ENCODE results near the gene SORCS3. TPM values are rescaled to one million over a fixed set of nuclear protein-coding genes. Genes with fewer than 3 reads are reported as not detected.

Gene SORCS3
- polyA plus RNA-seq, 1 donor from 2014 or later, result 9.8 TPM

DNA sequence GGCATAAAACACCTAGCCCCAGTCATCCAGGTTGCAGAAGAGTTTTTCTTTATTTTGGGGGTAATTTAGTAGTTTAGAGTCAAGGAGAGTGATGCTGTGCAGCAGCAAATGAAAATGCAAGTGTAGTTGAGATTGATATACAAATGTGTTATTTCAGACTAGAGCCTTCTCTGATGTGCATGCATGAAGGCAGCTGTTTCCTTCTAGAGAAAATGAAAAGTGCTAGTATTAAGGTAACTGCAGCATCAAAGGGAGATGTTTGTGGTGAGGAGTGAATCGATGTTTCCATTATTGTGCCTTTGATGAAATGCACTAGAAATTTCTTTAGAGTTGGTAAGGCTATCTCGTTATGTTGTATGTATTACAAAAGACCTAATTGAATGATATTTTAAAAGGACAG, 339.3 kb downstream of the SORCS3 start:
- H4K20me1 ChIP-seq (ENCODE audit: insufficient read depth), result no peaks in the 10 kb centered on the region
- no peak overlapping the region for H3K27ac ChIP-seq (ENCODE audit: low read length)
- H2AFZ ChIP-seq (ENCODE audit: low read depth, low read length), result no peak overlapping the region
- TF ChIP-seq POLR2AphosphoS5 (IDR thresholded peaks at IDR 0.05), result no peak
- TF ChIP-seq MXI1 (conservative IDR thresholded peaks at IDR 0.05; ENCODE audit: poor library complexity, severe bottlenecking), result no peak
- TF ChIP-seq EZH2 (IDR thresholded peaks at IDR 0.05; ENCODE audit: borderline replicate concordance, insufficient read depth, low read length, poor library complexity, severe bottlenecking), result no peak
- TF ChIP-seq RAD21 (conservative IDR thresholded peaks at IDR 0.05), result no peak
- TF ChIP-seq SMC3 (conservative IDR thresholded peaks at IDR 0.05; ENCODE audit: poor library complexity), result no peak
- TF ChIP-seq EP300 (conservative IDR thresholded peaks at IDR 0.05; ENCODE audit: poor library complexity, severe bottlenecking), result no peak
- TF ChIP-seq, protein P1, sequence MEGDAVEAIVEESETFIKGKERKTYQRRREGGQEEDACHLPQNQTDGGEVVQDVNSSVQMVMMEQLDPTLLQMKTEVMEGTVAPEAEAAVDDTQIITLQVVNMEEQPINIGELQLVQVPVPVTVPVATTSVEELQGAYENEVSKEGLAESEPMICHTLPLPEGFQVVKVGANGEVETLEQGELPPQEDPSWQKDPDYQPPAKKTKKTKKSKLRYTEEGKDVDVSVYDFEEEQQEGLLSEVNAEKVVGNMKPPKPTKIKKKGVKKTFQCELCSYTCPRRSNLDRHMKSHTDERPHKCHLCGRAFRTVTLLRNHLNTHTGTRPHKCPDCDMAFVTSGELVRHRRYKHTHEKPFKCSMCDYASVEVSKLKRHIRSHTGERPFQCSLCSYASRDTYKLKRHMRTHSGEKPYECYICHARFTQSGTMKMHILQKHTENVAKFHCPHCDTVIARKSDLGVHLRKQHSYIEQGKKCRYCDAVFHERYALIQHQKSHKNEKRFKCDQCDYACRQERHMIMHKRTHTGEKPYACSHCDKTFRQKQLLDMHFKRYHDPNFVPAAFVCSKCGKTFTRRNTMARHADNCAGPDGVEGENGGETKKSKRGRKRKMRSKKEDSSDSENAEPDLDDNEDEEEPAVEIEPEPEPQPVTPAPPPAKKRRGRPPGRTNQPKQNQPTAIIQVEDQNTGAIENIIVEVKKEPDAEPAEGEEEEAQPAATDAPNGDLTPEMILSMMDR (IDR thresholded peaks at IDR 0.05; ENCODE audit: poor library complexity, severe bottlenecking), result no peak
- TF ChIP-seq, protein P2, sequence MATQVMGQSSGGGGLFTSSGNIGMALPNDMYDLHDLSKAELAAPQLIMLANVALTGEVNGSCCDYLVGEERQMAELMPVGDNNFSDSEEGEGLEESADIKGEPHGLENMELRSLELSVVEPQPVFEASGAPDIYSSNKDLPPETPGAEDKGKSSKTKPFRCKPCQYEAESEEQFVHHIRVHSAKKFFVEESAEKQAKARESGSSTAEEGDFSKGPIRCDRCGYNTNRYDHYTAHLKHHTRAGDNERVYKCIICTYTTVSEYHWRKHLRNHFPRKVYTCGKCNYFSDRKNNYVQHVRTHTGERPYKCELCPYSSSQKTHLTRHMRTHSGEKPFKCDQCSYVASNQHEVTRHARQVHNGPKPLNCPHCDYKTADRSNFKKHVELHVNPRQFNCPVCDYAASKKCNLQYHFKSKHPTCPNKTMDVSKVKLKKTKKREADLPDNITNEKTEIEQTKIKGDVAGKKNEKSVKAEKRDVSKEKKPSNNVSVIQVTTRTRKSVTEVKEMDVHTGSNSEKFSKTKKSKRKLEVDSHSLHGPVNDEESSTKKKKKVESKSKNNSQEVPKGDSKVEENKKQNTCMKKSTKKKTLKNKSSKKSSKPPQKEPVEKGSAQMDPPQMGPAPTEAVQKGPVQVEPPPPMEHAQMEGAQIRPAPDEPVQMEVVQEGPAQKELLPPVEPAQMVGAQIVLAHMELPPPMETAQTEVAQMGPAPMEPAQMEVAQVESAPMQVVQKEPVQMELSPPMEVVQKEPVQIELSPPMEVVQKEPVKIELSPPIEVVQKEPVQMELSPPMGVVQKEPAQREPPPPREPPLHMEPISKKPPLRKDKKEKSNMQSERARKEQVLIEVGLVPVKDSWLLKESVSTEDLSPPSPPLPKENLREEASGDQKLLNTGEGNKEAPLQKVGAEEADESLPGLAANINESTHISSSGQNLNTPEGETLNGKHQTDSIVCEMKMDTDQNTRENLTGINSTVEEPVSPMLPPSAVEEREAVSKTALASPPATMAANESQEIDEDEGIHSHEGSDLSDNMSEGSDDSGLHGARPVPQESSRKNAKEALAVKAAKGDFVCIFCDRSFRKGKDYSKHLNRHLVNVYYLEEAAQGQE (IDR thresholded peaks at IDR 0.05; ENCODE audit: borderline replicate concordance), result no peak
- TF ChIP-seq TAF1 (IDR thresholded peaks at IDR 0.05; ENCODE audit: low read depth), result no peak
- H3K9me3 ChIP-seq (ENCODE audit: low read length), result no peaks in the 10 kb centered on the region
- no peaks in the 10 kb centered on the region for H3K79me2 ChIP-seq (replicated peaks; ENCODE audit: insufficient read depth, low read length)
- H3K36me3 ChIP-seq (ENCODE audit: insufficient read depth, low read length), result no peaks in the 10 kb centered on the region
- no peak overlapping the region for H3K9ac ChIP-seq (ENCODE audit: low read length)
- no peak overlapping the region for H3K4me2 ChIP-seq (ENCODE audit: low read length)
- no peak overlapping the region for H3K4me3 ChIP-seq (ENCODE audit: low read length)
- no peaks in the 10 kb centered on the region for H3F3A ChIP-seq (ENCODE audit: insufficient read depth, low read length, poor library complexity, severe bottlenecking)
- H3K27me3 ChIP-seq (ENCODE audit: insufficient read depth, low read depth, low read length), result no peaks in the 10 kb centered on the region
- no peaks in the 10 kb centered on the region for H3K9me2 ChIP-seq (ENCODE audit: insufficient read depth, low read length)

DNA sequence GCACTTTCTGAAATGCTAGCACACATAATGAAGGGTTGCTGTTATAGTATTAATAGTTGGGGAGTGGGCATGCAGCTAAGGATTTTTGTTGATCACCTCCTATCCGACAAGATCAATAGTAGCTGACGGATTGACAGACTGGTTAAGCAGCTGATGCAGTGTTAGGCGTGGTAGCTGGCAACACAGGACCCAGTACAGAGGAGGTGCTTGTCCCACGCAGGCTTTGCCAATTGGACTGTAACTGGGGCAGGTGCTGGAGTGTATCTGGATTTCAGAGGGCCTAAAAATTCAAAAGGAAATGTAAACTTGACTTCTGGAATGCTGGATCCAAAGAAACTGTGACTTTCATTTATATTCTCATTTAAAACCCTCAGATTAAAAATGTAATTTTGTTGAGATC, 340.9 kb downstream of the SORCS3 start:
- Histone ChIP-seq H3K4me3 (ENCODE audit: low read length) (no peak overlapping the region), H3K4me2 (ENCODE audit: low read length) (no peak overlapping the region), H4K20me1 (ENCODE audit: insufficient read depth) (no peaks in the 10 kb centered on the region), H3K36me3 (ENCODE audit: insufficient read depth, low read length) (no peaks in the 10 kb centered on the region), H3K79me2 (replicated peaks; ENCODE audit: insufficient read depth, low read length) (no peaks in the 10 kb centered on the region), H3K9me2 (ENCODE audit: insufficient read depth, low read length) (no peaks in the 10 kb centered on the region), H2AFZ (ENCODE audit: low read depth, low read length) (no peak overlapping the region), H3K27me3 (ENCODE audit: insufficient read depth, low read depth, low read length) (no peaks in the 10 kb centered on the region), H3F3A (ENCODE audit: insufficient read depth, low read length, poor library complexity, severe bottlenecking) (no peaks in the 10 kb centered on the region), H3K27ac (ENCODE audit: low read length) (no peak overlapping the region), H3K9me3 (ENCODE audit: low read length) (peaks cover 6% of the 10 kb centered on the region), H3K9ac (ENCODE audit: low read length) (no peak overlapping the region)
- no peak for TF ChIP-seq POLR2AphosphoS5 (IDR thresholded peaks at IDR 0.05)

DNA sequence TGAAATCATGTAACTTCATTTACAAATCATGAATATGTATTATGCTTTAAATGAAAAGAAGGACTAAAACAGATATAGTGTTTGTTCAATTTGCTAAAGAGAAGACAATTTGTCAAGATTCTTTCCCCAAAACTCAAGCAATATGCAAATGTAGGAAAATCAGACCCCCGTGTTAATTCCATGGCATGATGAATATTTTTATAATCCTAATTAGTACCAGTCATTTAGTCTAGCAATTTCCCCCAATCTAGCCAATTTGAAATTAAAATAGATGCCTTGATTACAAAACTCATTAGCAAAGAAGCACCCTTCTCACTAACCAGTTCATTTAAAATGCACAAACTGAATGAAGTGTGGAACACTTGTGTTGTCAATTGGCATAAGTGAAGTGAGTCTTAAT, 347.6 kb downstream of the SORCS3 start:
- H3K79me2 ChIP-seq (replicated peaks; ENCODE audit: insufficient read depth, low read length), result no peaks in the 10 kb centered on the region
- H3K4me3 ChIP-seq (ENCODE audit: low read length), result no peak overlapping the region
- peaks cover 6% of the 10 kb centered on the region for H3K9me3 ChIP-seq (ENCODE audit: low read length)
- TF ChIP-seq, protein P1 (IDR thresholded peaks at IDR 0.05; ENCODE audit: poor library complexity, severe bottlenecking), result no peak
- TF ChIP-seq, protein P2 (IDR thresholded peaks at IDR 0.05; ENCODE audit: borderline replicate concordance), result no peak
- TF ChIP-seq TAF1 (IDR thresholded peaks at IDR 0.05; ENCODE audit: low read depth), result no peak
- TF ChIP-seq RAD21 (conservative IDR thresholded peaks at IDR 0.05), result no peak
- no peak for TF ChIP-seq EP300 (conservative IDR thresholded peaks at IDR 0.05; ENCODE audit: poor library complexity, severe bottlenecking)
- no peak for TF ChIP-seq MXI1 (conservative IDR thresholded peaks at IDR 0.05; ENCODE audit: poor library complexity, severe bottlenecking)
- TF ChIP-seq POLR2AphosphoS5 (IDR thresholded peaks at IDR 0.05), result no peak
- no peak for TF ChIP-seq SMC3 (conservative IDR thresholded peaks at IDR 0.05; ENCODE audit: poor library complexity)
- TF ChIP-seq EZH2 (IDR thresholded peaks at IDR 0.05; ENCODE audit: borderline replicate concordance, insufficient read depth, low read length, poor library complexity, severe bottlenecking), result no peak
- H3K36me3 ChIP-seq (ENCODE audit: insufficient read depth, low read length), result no peaks in the 10 kb centered on the region
- H3K4me2 ChIP-seq (ENCODE audit: low read length), result no peak overlapping the region
- no peaks in the 10 kb centered on the region for H3F3A ChIP-seq (ENCODE audit: insufficient read depth, low read length, poor library complexity, severe bottlenecking)
- no peak overlapping the region for H3K9ac ChIP-seq (ENCODE audit: low read length)
- H3K9me2 ChIP-seq (ENCODE audit: insufficient read depth, low read length), result no peaks in the 10 kb centered on the region
- H3K27ac ChIP-seq (ENCODE audit: low read length), result no peak overlapping the region
- no peak overlapping the region for H2AFZ ChIP-seq (ENCODE audit: low read depth, low read length)
- no peaks in the 10 kb centered on the region for H3K27me3 ChIP-seq (ENCODE audit: insufficient read depth, low read depth, low read length)
- H4K20me1 ChIP-seq (ENCODE audit: insufficient read depth), result no peaks in the 10 kb centered on the region
